GM21360 (cell line): ENCODE measurements around the gene AHCY.
"Not testable (repeated sequence)": the region's sequence is repeated elsewhere in the genome, so short reads cannot be mapped to it uniquely, and the experiment has no call there.

Experiments
- ATAC-seq: cut with Tn5 transposase; IDR thresholded peaks from one replicate; pipeline ENCODE4 v1.9.1; 2021; ENCODE audit warnings: mild to moderate bottlenecking, moderate library complexity; ENCODE audit not compliant: unreplicated experiment

Gene AHCY

GRCh38 chr20:34299556-34300255 lies 3.4 kb downstream of the AHCY start:
- ATAC-seq: no peak

GRCh38 chr20:34298294-34298784 lies 4.8 kb downstream of the AHCY start:
- not testable (repeated sequence) for ATAC-seq

- ATAC-seq: no peak
Observed at GRCh38 chr20:34296468-34296867, 6.7 kb downstream of the AHCY start.

- ATAC-seq: no peak
Observed at GRCh38 chr20:34295284-34295683, 7.9 kb downstream of the AHCY start.

- no peak for ATAC-seq
Observed at GRCh38 chr20:34294563-34294962, 8.6 kb downstream of the AHCY start.

- ATAC-seq: no peak
Observed at GRCh38 chr20:34293589-34293988, 9.6 kb downstream of the AHCY start.

- no peak for ATAC-seq
Observed at GRCh38 chr20:34293119-34293518, 10.0 kb downstream of the AHCY start.

GRCh38 chr20:34292496-34292895 lies 10.7 kb downstream of the AHCY start:
- no peak for ATAC-seq

GRCh38 chr20:34290471-34290870 lies 12.7 kb downstream of the AHCY start:
- no peak for ATAC-seq

GRCh38 chr20:34287500-34287899 lies 15.7 kb downstream of the AHCY start:
- ATAC-seq: not testable (repeated sequence)

GRCh38 chr20:34285450-34285849 lies 17.7 kb downstream of the AHCY start:
- ATAC-seq: no peak

GRCh38 chr20:34283844-34284243 lies 19.3 kb downstream of the AHCY start:
- no peak for ATAC-seq

GRCh38 chr20:34282041-34282440 lies 21.1 kb downstream of the AHCY start:
- no peak for ATAC-seq

- no peak for ATAC-seq
Observed at GRCh38 chr20:34281177-34281576, 22.0 kb downstream of the AHCY start.

GRCh38 chr20:34274694-34275093 lies 28.5 kb downstream of the AHCY start:
- no peak for ATAC-seq

- ATAC-seq: no peak
Observed at GRCh38 chr20:34271956-34272355, 31.2 kb downstream of the AHCY start.

- ATAC-seq: no peak
Observed at GRCh38 chr20:34269996-34270627, 33.0 kb downstream of the AHCY start.

- no peak for ATAC-seq
Observed at GRCh38 chr20:34268851-34269636, 34.1 kb downstream of the AHCY start.

- no peak for ATAC-seq
Observed at GRCh38 chr20:34268145-34268544, 35.0 kb downstream of the AHCY start.

GRCh38 chr20:34264141-34264540 lies 39.0 kb downstream of the AHCY start:
- no peak for ATAC-seq

- not testable (repeated sequence) for ATAC-seq
Observed at GRCh38 chr20:34263468-34263867, 39.7 kb downstream of the AHCY start.
